Stimulated activated CD8-positive, alpha-beta memory T cell treated with anti-CD3 and anti-CD28 coated beads, Interleukin-2, amount 100 ng/mL, for 48 hours (primary cell): Measurements from ENCODE around the gene PTPRN2.

ENCODE experiments used
- DNase-seq, 2 donors: peaks; one replicate each; pipeline ENCODE4 v3.0.0-alpha.2; 2020; ENCODE audit warnings: low read depth in 2 of 2

The PTPRN2 gene

GRCh38 chr7:157613575-157614322 is 973.9 kb downstream of the PTPRN2 start:
- DNase-seq = no peak

GRCh38 chr7:157612664-157613561 is 974.7 kb downstream of the PTPRN2 start:
- DNase-seq = peak; percentile 29 to 41

GRCh38 chr7:157612009-157612663 is 975.5 kb downstream of the PTPRN2 start:
- DNase-seq = no peak

- no peak for DNase-seq
Measured at GRCh38 chr7:157611341-157611740, 976.3 kb downstream of the PTPRN2 start.

- no peak for DNase-seq
Measured at GRCh38 chr7:157610671-157611295, 976.8 kb downstream of the PTPRN2 start.

- no peak for DNase-seq
Measured at GRCh38 chr7:157609932-157610640, 977.5 kb downstream of the PTPRN2 start.

- DNase-seq = no peak
Measured at GRCh38 chr7:157609516-157609915, 978.1 kb downstream of the PTPRN2 start.

GRCh38 chr7:157607218-157607617 is 980.4 kb downstream of the PTPRN2 start:
- no peak for DNase-seq

GRCh38 chr7:157606140-157606539 is 981.5 kb downstream of the PTPRN2 start:
- DNase-seq = no peak

- DNase-seq = no peak
Measured at GRCh38 chr7:157605638-157606037, 982.0 kb downstream of the PTPRN2 start.

GRCh38 chr7:157604661-157605381 is 982.8 kb downstream of the PTPRN2 start:
- DNase-seq = no peak

GRCh38 chr7:157603716-157604115 is 983.9 kb downstream of the PTPRN2 start:
- DNase-seq = no peak

GRCh38 chr7:157603005-157603404 is 984.6 kb downstream of the PTPRN2 start:
- DNase-seq = no peak

GRCh38 chr7:157602581-157602980 is 985.0 kb downstream of the PTPRN2 start:
- no peak for DNase-seq

- DNase-seq = no peak
Measured at GRCh38 chr7:157602156-157602555, 985.5 kb downstream of the PTPRN2 start.

- DNase-seq = no peak
Measured at GRCh38 chr7:157601530-157601929, 986.1 kb downstream of the PTPRN2 start.

- DNase-seq = no peak
Measured at GRCh38 chr7:157599491-157599890, 988.1 kb downstream of the PTPRN2 start.

- DNase-seq = no peak
Measured at GRCh38 chr7:157597562-157597961, 990.1 kb downstream of the PTPRN2 start.

- no peak for DNase-seq
Measured at GRCh38 chr7:157596881-157597280, 990.7 kb downstream of the PTPRN2 start.

GRCh38 chr7:157596471-157596870 is 991.2 kb downstream of the PTPRN2 start:
- DNase-seq = no peak

- no peak for DNase-seq
Measured at GRCh38 chr7:157596026-157596425, 991.6 kb downstream of the PTPRN2 start.
